HEK293 (cell line): ENCODE measurements around the gene TAGLN2.

ENCODE experiments used
- BCL11B ChIP-seq: fragments of 450-650 bp; formaldehyde crosslinking; IDR thresholded peaks from 2 replicates; pipeline ENCODE4 v1.5.1; 2016; ENCODE audit warnings: low read depth, missing biosample characterization, missing genetic modification characterization
- MEIS1 ChIP-seq: sonication (generic); formaldehyde crosslinking; IDR thresholded peaks from 2 replicates; pipeline ENCODE4 v1.8.1; 2022; ENCODE audit warnings: missing genetic modification reagents, mild to moderate bottlenecking, borderline replicate concordance
- OSR2 ChIP-seq: fragments of 450-650 bp; formaldehyde crosslinking; IDR thresholded peaks from 2 replicates; pipeline ENCODE4 v1.5.1; 2016; ENCODE audit warnings: missing biosample characterization, missing genetic modification characterization
- PRDM2 ChIP-seq: fragments of 450-650 bp; formaldehyde crosslinking; IDR thresholded peaks from 2 replicates; pipeline ENCODE4 v1.5.1; 2016; ENCODE audit warnings: missing biosample characterization, missing genetic modification characterization, borderline replicate concordance
- YY1 ChIP-seq: fragments of 450-650 bp; formaldehyde crosslinking; IDR thresholded peaks from 2 replicates; pipeline ENCODE4 v1.5.1; 2018; ENCODE audit warnings: missing biosample characterization, missing genetic modification characterization
- ZNF660 ChIP-seq: fragments of 450-650 bp; IDR thresholded peaks from 2 replicates; pipeline ENCODE4 v1.5.1; 2018; ENCODE audit warnings: missing biosample characterization, mild to moderate bottlenecking, missing genetic modification characterization

GRCh38 chr1:159895836-159896545 is 29.3 kb downstream of the TAGLN2 start:
- TF ChIP-seq BCL11B (tag by site-specific recombination) (no peak), YY1 (tag by site-specific recombination) (no peak), PRDM2 (no peak), OSR2 (tag by site-specific recombination) (no peak), MEIS1 (CRISPR knock-in tag) (no peak), ZNF660 (tag by site-specific recombination) (no peak)
